GM19238 (cell line): ENCODE data around the gene IRX3.
"Not testable (repeated sequence)": the region's sequence is repeated elsewhere in the genome, so short reads cannot be mapped to it uniquely, and the experiment has no call there.

Experiments used
- DNase-seq: peaks from one replicate; pipeline ENCODE4 v3.0.0; 2011; ENCODE audit warnings: low spot score; ENCODE audit not compliant: insufficient read length

IRX3 gene

GRCh38 chr16:54275956-54276355, 10.6 kb downstream of the IRX3 start:
- no peak for DNase-seq

- no peak for DNase-seq
Observed at GRCh38 chr16:54273566-54273965, 13.0 kb downstream of the IRX3 start.

- no peak for DNase-seq
Observed at GRCh38 chr16:54270711-54271110, 15.9 kb downstream of the IRX3 start.

- DNase-seq: no peak
Observed at GRCh38 chr16:54269461-54269860, 17.1 kb downstream of the IRX3 start.

GRCh38 chr16:54268766-54269165, 17.8 kb downstream of the IRX3 start:
- no peak for DNase-seq

- DNase-seq: no peak
Observed at GRCh38 chr16:54268340-54268739, 18.2 kb downstream of the IRX3 start.

- DNase-seq: no peak
Observed at GRCh38 chr16:54266363-54266955, 20.1 kb downstream of the IRX3 start.

- no peak for DNase-seq
Observed at GRCh38 chr16:54265575-54266107, 20.9 kb downstream of the IRX3 start.

GRCh38 chr16:54253118-54253517, 33.5 kb downstream of the IRX3 start:
- no peak for DNase-seq

GRCh38 chr16:54248863-54249710, 37.5 kb downstream of the IRX3 start:
- no peak for DNase-seq

- DNase-seq: not testable (repeated sequence)
Observed at GRCh38 chr16:54247705-54248104, 38.9 kb downstream of the IRX3 start.

GRCh38 chr16:54246454-54246821, 40.1 kb downstream of the IRX3 start:
- no peak for DNase-seq

- no peak for DNase-seq
Observed at GRCh38 chr16:54245788-54246453, 40.7 kb downstream of the IRX3 start.

- no peak for DNase-seq
Observed at GRCh38 chr16:54244061-54244886, 42.3 kb downstream of the IRX3 start.

GRCh38 chr16:54243202-54243601, 43.4 kb downstream of the IRX3 start:
- DNase-seq: no peak

GRCh38 chr16:54242199-54242598, 44.4 kb downstream of the IRX3 start:
- DNase-seq: no peak

- no peak for DNase-seq
Observed at GRCh38 chr16:54241525-54241924, 45.1 kb downstream of the IRX3 start.

GRCh38 chr16:54240271-54241129, 46.1 kb downstream of the IRX3 start:
- no peak for DNase-seq

GRCh38 chr16:54239456-54239855, 47.1 kb downstream of the IRX3 start:
- DNase-seq: no peak

- no peak for DNase-seq
Observed at GRCh38 chr16:54236773-54237172, 49.8 kb downstream of the IRX3 start.
